H1 (cell line): Measurements from ENCODE around the gene GAK. TPM values are rescaled to one million over a fixed set of nuclear protein-coding genes. Genes with fewer than 3 reads are reported as not detected.

ENCODE experiments used
- CTCF ChIA-PET: fragments of 300-600 bp; sonication (Branson Sonifier 250); formaldehyde crosslinking; loops from one replicate; lab custom pipeline; 2021; ENCODE audit not compliant: partially characterized antibody; lab: Charles Lee
- POLR2A ChIA-PET: fragments of 300-600 bp; sonication (Branson Sonifier 250); formaldehyde crosslinking; loops from one replicate; lab custom pipeline; 2021; ENCODE audit warnings: inconsistent platforms; ENCODE audit not compliant: partially characterized antibody; lab: Charles Lee
- DNase-seq, 2 experiments: peaks; one replicate each; pipeline versions ENCODE4 v3.0.0 to v3.0.0-alpha.2; 2010 to 2022; ENCODE audit warnings: low spot score in 2 of 2, low read depth in 1 of 2, mixed read lengths in 1 of 2
- FAIRE-seq: peaks from 2 replicates; lab custom pipeline; 2011; peaks lifted over from hg19 to GRCh38; lab: Jason Lieb, UNC
- H2AFZ ChIP-seq: 2 replicates; pipeline ENCODE4 v1.8.1; 2012; ENCODE audit warnings: low read length, inconsistent platforms
- H2AK5ac ChIP-seq: 2 replicates; pipeline ENCODE4 v1.6.1; 2013; ENCODE audit warnings: low read depth, low read length
- H2BK120ac ChIP-seq: replicated peaks from 2 replicates; pipeline ENCODE3; 2013; ENCODE audit warnings: low read depth, low read length, inconsistent platforms
- H2BK12ac ChIP-seq: 2 replicates; pipeline ENCODE4 v1.6.1; 2013; ENCODE audit warnings: low read depth, low read length
- H2BK15ac ChIP-seq: 2 replicates; pipeline ENCODE4 v1.6.1; 2013; ENCODE audit warnings: low read length
- H2BK20ac ChIP-seq: 2 replicates; pipeline ENCODE4 v1.6.1; 2013; ENCODE audit warnings: low read length
- H2BK5ac ChIP-seq: 2 replicates; pipeline ENCODE4 v1.6.1; 2013; ENCODE audit warnings: low read depth, low read length
- H3K14ac ChIP-seq: 2 replicates; pipeline ENCODE4 v1.6.1; 2013; ENCODE audit warnings: inconsistent platforms; ENCODE audit not compliant: insufficient read length
- H3K18ac ChIP-seq: 2 replicates; pipeline ENCODE4 v1.6.1; 2013; ENCODE audit warnings: low read length; ENCODE audit errors: extremely low read depth
- H3K23ac ChIP-seq: 2 replicates; pipeline ENCODE4 v1.6.1; 2013; ENCODE audit warnings: inconsistent platforms; ENCODE audit not compliant: insufficient read length
- H3K23me2 ChIP-seq: 2 replicates; pipeline ENCODE4 v1.6.1; 2013; ENCODE audit warnings: low read depth, low read length
- H3K27ac ChIP-seq: 2 replicates; pipeline ENCODE4 v1.6.1; 2011; ENCODE audit warnings: low read depth, low read length, inconsistent platforms
- H3K27me3 ChIP-seq, 4 experiments: replicated peaks in 1 of 4; 1 replicate in 1 of 4; 2 replicates in 3 of 4; pipeline versions ENCODE4 v1.6.1 to v1.8.1; 2011 to 2013; ENCODE audit warnings: low read length in 3 of 4, mild to moderate bottlenecking in 3 of 4, inconsistent platforms in 2 of 4, mixed read lengths in 2 of 4, moderate library complexity in 1 of 4; ENCODE audit not compliant: control insufficient read depth in 3 of 4, insufficient read depth in 3 of 4; ENCODE audit errors: extremely low read depth in 1 of 4
- H3K36me3 ChIP-seq, 4 experiments: 2 replicates each; pipeline versions ENCODE4 v1.6.1 to v1.8.1; 2011 to 2013; ENCODE audit warnings: mild to moderate bottlenecking in 4 of 4, low read length in 3 of 4, moderate library complexity in 2 of 4, control low read depth in 1 of 4, inconsistent platforms in 1 of 4; ENCODE audit not compliant: insufficient read depth in 4 of 4, control insufficient read depth in 2 of 4
- H3K4ac ChIP-seq: replicated peaks from 2 replicates; pipeline ENCODE3; 2013; ENCODE audit warnings: low read length, low read depth, mixed read lengths, inconsistent platforms; ENCODE audit not compliant: insufficient read length
- H3K4me1 ChIP-seq, 4 experiments: replicated peaks in 1 of 4; 1 replicate in 1 of 4; 2 replicates in 3 of 4; pipeline versions ENCODE4 v1.6.1 to v1.8.1; 2011 to 2013; ENCODE audit warnings: low read length in 3 of 4, inconsistent platforms in 2 of 4, mixed read lengths in 1 of 4; ENCODE audit not compliant: insufficient read depth in 4 of 4, control insufficient read depth in 3 of 4
- H3K4me2 ChIP-seq, 2 experiments: 2 replicates each; pipeline versions ENCODE4 v1.6.1 to v1.8.1; 2011 to 2013; ENCODE audit warnings: low read depth in 2 of 2, low read length in 2 of 2, control low read depth in 1 of 2, inconsistent platforms in 1 of 2, mild to moderate bottlenecking in 1 of 2; ENCODE audit not compliant: insufficient read depth in 1 of 2
- H3K4me3 ChIP-seq, 4 experiments: fragments of 200-600, 300-600 bp in 1 of 4; sonication (generic), shearing (Covaris generic), sonication (Bioruptor Twin) in 1 of 4; 2 replicates each; pipeline versions ENCODE4 v1.5.1 to v1.8.1; 2011 to 2016; ENCODE audit warnings: low read length in 4 of 4, low read depth in 3 of 4, control low read depth in 2 of 4, inconsistent platforms in 2 of 4, mild to moderate bottlenecking in 2 of 4, mixed read lengths in 1 of 4, moderate library complexity in 1 of 4; ENCODE audit not compliant: insufficient read depth in 2 of 4; ENCODE audit errors: extremely low read depth in 1 of 4
- H3K56ac ChIP-seq: replicated peaks from 2 replicates; pipeline ENCODE3; 2013; ENCODE audit warnings: low read depth, mild to moderate bottlenecking, mixed read lengths, low read length, inconsistent platforms; ENCODE audit not compliant: insufficient read length
- H3K79me1 ChIP-seq: 2 replicates; pipeline ENCODE4 v1.6.1; 2013; ENCODE audit warnings: low read depth, low read length, control low read depth
- H3K79me2 ChIP-seq, 2 experiments: 2 replicates each; pipeline versions ENCODE4 v1.6.1 to v1.8.1; 2012 to 2013; ENCODE audit warnings: low read length in 2 of 2, mild to moderate bottlenecking in 2 of 2, inconsistent platforms in 1 of 2; ENCODE audit not compliant: insufficient read depth in 2 of 2, control insufficient read depth in 1 of 2
- H3K9ac ChIP-seq, 4 experiments: replicated peaks in 1 of 4; 1 replicate in 1 of 4; 2 replicates in 3 of 4; pipeline versions ENCODE4 v1.6.1 to v1.8.1; 2011 to 2013; ENCODE audit warnings: low read depth in 3 of 4, low read length in 3 of 4, control low read depth in 2 of 4, mild to moderate bottlenecking in 2 of 4, moderate library complexity in 2 of 4, inconsistent platforms in 1 of 4; ENCODE audit errors: extremely low read depth in 1 of 4
- H3K9me3 ChIP-seq, 2 experiments: 2 replicates each; pipeline versions ENCODE4 v1.6.1 to v1.8.1; 2012 to 2013; ENCODE audit warnings: mild to moderate bottlenecking in 2 of 2, moderate library complexity in 2 of 2, control low read depth in 1 of 2, inconsistent platforms in 1 of 2, low read depth in 1 of 2, low read length in 1 of 2, mixed read lengths in 1 of 2; ENCODE audit not compliant: insufficient read depth in 2 of 2
- H4K20me1 ChIP-seq, 2 experiments: replicated peaks in 1 of 2; 2 replicates each; pipeline versions ENCODE3 to v1.8.1; 2011 to 2013; ENCODE audit warnings: inconsistent platforms in 2 of 2, low read length in 2 of 2, mild to moderate bottlenecking in 1 of 2; ENCODE audit not compliant: insufficient read depth in 2 of 2, control insufficient read depth in 1 of 2
- H4K5ac ChIP-seq: 2 replicates; pipeline ENCODE4 v1.6.1; 2013; ENCODE audit warnings: low read length, low read depth, mixed read lengths, inconsistent platforms; ENCODE audit not compliant: insufficient read length
- H4K8ac ChIP-seq: 2 replicates; pipeline ENCODE4 v1.8.0; 2013; ENCODE audit warnings: mild to moderate bottlenecking, moderate library complexity, low read length, inconsistent platforms; ENCODE audit not compliant: insufficient read depth; ENCODE audit errors: extremely low read depth
- H4K91ac ChIP-seq: replicated peaks from 2 replicates; pipeline ENCODE3; 2013; ENCODE audit warnings: low read length, mixed read lengths, inconsistent platforms; ENCODE audit not compliant: insufficient read length
- ATF2 ChIP-seq: IDR thresholded peaks from 2 replicates; pipeline ENCODE4 v1.6.1; 2012; ENCODE audit warnings: low read length, inconsistent platforms
- BACH1 ChIP-seq: IDR thresholded peaks from 2 replicates; pipeline ENCODE4 v1.6.1; 2012; ENCODE audit warnings: low read length, improper control_type of control experiment
- BCL11A ChIP-seq, 2 experiments: IDR thresholded peaks; one replicate each; pipeline ENCODE4 v1.6.1; 2011; ENCODE audit warnings: low read depth in 2 of 2, low read length in 2 of 2, mild to moderate bottlenecking in 2 of 2
- BRCA1 ChIP-seq: IDR thresholded peaks from 2 replicates; pipeline ENCODE4 v1.6.1; 2012; ENCODE audit warnings: low read depth, low read length, improper control_type of control experiment
- CHD2 ChIP-seq: IDR thresholded peaks from 2 replicates; pipeline ENCODE4 v1.6.1; 2012; ENCODE audit warnings: low read length, improper control_type of control experiment
- JUN ChIP-seq: IDR thresholded peaks from 2 replicates; pipeline ENCODE4 v1.6.1; 2011; ENCODE audit warnings: low read depth, mild to moderate bottlenecking, improper control_type of control experiment, low read length
- PHF8 ChIP-seq: fragments of 200-600 bp; sonication (generic); conservative IDR thresholded peaks from 2 replicates; pipeline ENCODE4 v1.7.1; 2012; ENCODE audit warnings: low read depth, mild to moderate bottlenecking, inconsistent platforms, low read length, moderate library complexity
- RBBP5 ChIP-seq: IDR thresholded peaks from 2 replicates; pipeline ENCODE4 v1.7.1; 2012; ENCODE audit warnings: low read depth, mild to moderate bottlenecking, inconsistent platforms, low read length, moderate library complexity, borderline replicate concordance
- SUZ12 ChIP-seq: fragments of 200-600 bp; sonication (generic); IDR thresholded peaks from 2 replicates; pipeline ENCODE4 v1.6.1; 2012; ENCODE audit warnings: mild to moderate bottlenecking, inconsistent platforms, low read length, moderate library complexity, mixed read lengths
- TCF12 ChIP-seq: IDR thresholded peaks from 2 replicates; pipeline ENCODE4 v1.6.1; 2011; ENCODE audit warnings: low read depth, mild to moderate bottlenecking, low read length
- USF2 ChIP-seq: IDR thresholded peaks from 2 replicates; pipeline ENCODE4 v1.6.1; 2011; ENCODE audit warnings: low read length, improper control_type of control experiment
- WGBS, 2 experiments: shearing (Covaris generic) in 1 of 2; methylation state at CpG; one replicate each; pipeline versions ENCODE4 v1.1.6 to v1.1.7; 2013 to 2015; ENCODE audit warnings: low lambda C conversion rate in 2 of 2, mixed read lengths in 2 of 2, inconsistent platforms in 1 of 2, low coverage in 1 of 2, missing lambda C conversion rate in 1 of 2; ENCODE audit not compliant: insufficient replicate concordance in 2 of 2, insufficient coverage in 1 of 2, insufficient read length in 1 of 2; ENCODE audit errors: extremely low coverage in 1 of 2, missing lambda C conversion rate in 1 of 2; 5-methylcytosine and 5-hydroxymethylcytosine counted together
- polyA plus RNA-seq, 7 experiments: library from polyadenylated mRNA; depleted of rRNA in 3 of 7; stranded (reverse) in 5 of 7; unstranded in 2 of 7; fragments of >200 nt in 5 of 7; fragments of 200-250 nt in 2 of 7; gene quantifications; 1 replicate in 5 of 7; 2 replicates in 1 of 7; 4 replicates in 1 of 7; pipeline versions ENCODE4 v1.2.1 to v1.2.3, GENCODE V29; 2011 to 2013; ENCODE audit warnings: missing spikeins in 2 of 7, mixed read lengths in 2 of 7
- total RNA-seq: library from RNA; stranded (reverse); fragmentation: NEBNext Ultra II Directional; extraction: Animal tissue kit (Norgen Biotek cat#: 25700); gene quantifications from 2 replicates; pipeline ENCODE4 v1.2.1, GENCODE V29; 2021

Gene GAK
- total and polyA plus RNA-seq, 2 of the 8 experiments (the other 6 are each of a cell fraction or from before 2014, with no cell fraction given): 31.5 to 70.8 TPM

GRCh38 chr4:886244-886643, 45.9 kb downstream of the GAK start:
- CTCF ChIA-PET: interaction anchor here (1.0 to 1.1 kb wide), 2 partner anchors 9 to 20 kb away, joined by 3 read pairs; no protein-coding TSS in a partner anchor
- FAIRE-seq: no peak
- POLR2A ChIA-PET: interaction anchor here (1.3 to 1.4 kb wide), 2 partner anchors 11 to 30 kb away, joined by 3 to 5 read pairs; no protein-coding TSS in a partner anchor
- no peak for TF ChIP-seq PHF8
- TF ChIP-seq BACH1: no peak
- no peak for TF ChIP-seq RBBP5
- no peak for TF ChIP-seq SUZ12
- TF ChIP-seq USF2: no peak
- TF ChIP-seq TCF12: no peak
- no peak for TF ChIP-seq BCL11A (IDR thresholded peaks at IDR 0.05; ENCODE audit: low read depth in 2 of 2, low read length in 2 of 2)
- TF ChIP-seq CHD2: no peak
- TF ChIP-seq JUN: no peak
- TF ChIP-seq BRCA1: no peak
- TF ChIP-seq ATF2: no peak

More at GRCh38 chr4:886244-886643, 45.9 kb downstream of the GAK start:
- Histone ChIP-seq H2BK120ac (no peak overlapping the region), H3K4me2 (no peak overlapping the region), H3K4ac (no peak overlapping the region), H2AK5ac (no peak overlapping the region), H2BK20ac (no peak overlapping the region), H3K9me3 (peaks cover 0 to 6% of the 10 kb centered on the region in 2 experiments; a peak in 1 of 4 replicates), H4K5ac (no peak overlapping the region), H3K79me1 (no peaks in the 10 kb centered on the region; the same call in 1 of the 2 replicates), H2BK15ac (no peak overlapping the region), H3K56ac (no peak overlapping the region), H3K9ac (no peak overlapping the region), H4K20me1 (peaks cover 0 to 19% of the 10 kb centered on the region in 2 experiments), H2BK12ac (no peak overlapping the region), H3K79me2 (no peaks in the 10 kb centered on the region), H3K18ac (no peak overlapping the region), H3K27ac (no peak overlapping the region), H3K4me3 (no peak overlapping the region), H4K8ac (no peak overlapping the region), H3K23ac (no peak overlapping the region), H2BK5ac (no peak overlapping the region), H3K36me3 (peaks cover 0 to 11% (median 6%) of the 10 kb centered on the region in 4 experiments; a peak in 6 of 8 replicates), H3K14ac (no peak overlapping the region), H2AFZ (no peak overlapping the region), H3K4me1 (no peaks in the 10 kb centered on the region), H4K91ac (no peak overlapping the region), H3K27me3 (no peaks in the 10 kb centered on the region), H3K23me2 (no peaks in the 10 kb centered on the region; the same call in 1 of the 2 replicates)
- no peak for DNase-seq
- WGBS, 2 experiments: 96% methylated on average over 9 of the region's 9 CpGs; no CpG with 5 or more reads in 1 of the 2 experiments
